OCI-LY7 (cell line): ENCODE measurements around the gene SLC5A11.

ENCODE experiments used
- EZH2phosphoT487 ChIP-seq: fragments of 200-600 bp; sonication (generic); IDR thresholded peaks from 2 replicates; pipeline ENCODE4 v1.6.1; 2018; ENCODE audit warnings: low read depth, borderline replicate concordance, mild to moderate bottlenecking, mixed run types, antibody characterized with exemption, low read length, moderate library complexity, mixed read lengths
- TF ChIP-seq, protein P1 (sequence below): fragments of 200-600 bp; sonication (generic); conservative IDR thresholded peaks from 2 replicates; pipeline ENCODE4 v1.5.1; 2014; ENCODE audit warnings: mild to moderate bottlenecking, antibody characterized with exemption, low read length, moderate library complexity, mixed read lengths

DNA sequence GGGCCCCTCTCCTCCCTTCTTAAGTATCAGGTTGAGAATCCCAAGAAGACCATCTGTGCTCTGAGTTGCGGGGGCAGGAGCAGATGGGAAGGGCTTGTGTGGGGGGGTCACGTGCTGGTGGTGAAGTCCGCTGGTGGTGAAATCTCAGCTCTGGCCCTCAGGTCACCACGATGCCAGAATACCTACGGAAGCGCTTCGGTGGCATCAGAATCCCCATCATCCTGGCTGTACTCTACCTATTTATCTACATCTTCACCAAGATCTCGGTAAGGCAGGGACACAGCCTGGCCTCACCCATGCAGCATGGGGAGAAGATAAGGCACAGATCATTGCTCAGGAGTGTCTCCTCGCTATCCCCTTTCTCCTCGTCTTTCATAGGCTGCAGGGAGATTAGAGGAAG, 29.7 kb downstream of the SLC5A11 start:
- TF ChIP-seq, protein P1, sequence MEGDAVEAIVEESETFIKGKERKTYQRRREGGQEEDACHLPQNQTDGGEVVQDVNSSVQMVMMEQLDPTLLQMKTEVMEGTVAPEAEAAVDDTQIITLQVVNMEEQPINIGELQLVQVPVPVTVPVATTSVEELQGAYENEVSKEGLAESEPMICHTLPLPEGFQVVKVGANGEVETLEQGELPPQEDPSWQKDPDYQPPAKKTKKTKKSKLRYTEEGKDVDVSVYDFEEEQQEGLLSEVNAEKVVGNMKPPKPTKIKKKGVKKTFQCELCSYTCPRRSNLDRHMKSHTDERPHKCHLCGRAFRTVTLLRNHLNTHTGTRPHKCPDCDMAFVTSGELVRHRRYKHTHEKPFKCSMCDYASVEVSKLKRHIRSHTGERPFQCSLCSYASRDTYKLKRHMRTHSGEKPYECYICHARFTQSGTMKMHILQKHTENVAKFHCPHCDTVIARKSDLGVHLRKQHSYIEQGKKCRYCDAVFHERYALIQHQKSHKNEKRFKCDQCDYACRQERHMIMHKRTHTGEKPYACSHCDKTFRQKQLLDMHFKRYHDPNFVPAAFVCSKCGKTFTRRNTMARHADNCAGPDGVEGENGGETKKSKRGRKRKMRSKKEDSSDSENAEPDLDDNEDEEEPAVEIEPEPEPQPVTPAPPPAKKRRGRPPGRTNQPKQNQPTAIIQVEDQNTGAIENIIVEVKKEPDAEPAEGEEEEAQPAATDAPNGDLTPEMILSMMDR = no peak
- TF ChIP-seq EZH2phosphoT487 = no peak
